CD4-positive, alpha-beta T cell treated with Interleukin-12 subunit alpha and Interleukin-12 subunit beta, for 1 hour (primary cell): ENCODE measurements around the gene RAP1B.
"Not testable (repeated sequence)": the region's sequence is repeated elsewhere in the genome, so short reads cannot be mapped to it uniquely, and the experiment has no call there.

Source experiments
- DNase-seq: peaks from one replicate; pipeline ENCODE4 v3.0.0-alpha.2; 2020

The RAP1B gene

DNA sequence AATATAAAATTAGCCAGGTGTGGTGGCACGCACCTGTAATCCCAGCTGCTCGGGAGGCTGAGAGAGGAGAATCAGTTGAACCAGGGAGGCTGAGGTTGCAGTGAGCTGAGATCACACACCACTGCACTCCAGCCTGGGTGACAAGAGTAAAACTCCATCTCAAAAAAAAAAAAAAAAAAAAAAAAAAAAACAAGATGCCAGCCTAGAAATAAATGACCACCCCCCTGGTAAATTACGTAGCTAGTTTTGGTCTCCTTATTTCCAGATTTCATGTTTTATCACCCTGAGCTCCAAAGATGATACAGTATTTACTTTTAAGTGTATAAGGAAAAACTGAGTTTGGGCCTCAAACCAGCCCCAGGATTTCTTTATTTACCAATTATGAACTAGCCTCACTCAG lies 26.7 kb downstream of the RAP1B start:
- not testable (repeated sequence) for DNase-seq

DNA sequence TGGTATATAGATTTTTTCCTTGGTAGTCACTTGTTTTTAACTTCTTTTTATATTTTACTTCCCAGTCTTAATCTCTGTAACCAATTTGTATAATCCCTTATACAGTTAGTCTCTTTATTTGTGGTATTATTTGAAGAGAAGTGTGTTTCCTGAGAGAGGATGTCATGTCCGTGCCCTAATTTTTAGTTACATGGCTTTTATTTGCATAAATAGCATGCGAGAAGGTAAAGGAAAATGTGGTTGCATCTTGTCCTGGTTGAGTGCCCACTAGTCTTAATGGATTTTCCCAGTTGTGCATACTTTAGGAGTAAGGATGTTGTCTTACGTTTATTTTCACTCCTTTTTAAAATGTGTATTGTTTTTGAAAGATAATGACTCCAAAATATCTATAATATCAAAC lies 27.5 kb downstream of the RAP1B start:
- no peak for DNase-seq

DNA sequence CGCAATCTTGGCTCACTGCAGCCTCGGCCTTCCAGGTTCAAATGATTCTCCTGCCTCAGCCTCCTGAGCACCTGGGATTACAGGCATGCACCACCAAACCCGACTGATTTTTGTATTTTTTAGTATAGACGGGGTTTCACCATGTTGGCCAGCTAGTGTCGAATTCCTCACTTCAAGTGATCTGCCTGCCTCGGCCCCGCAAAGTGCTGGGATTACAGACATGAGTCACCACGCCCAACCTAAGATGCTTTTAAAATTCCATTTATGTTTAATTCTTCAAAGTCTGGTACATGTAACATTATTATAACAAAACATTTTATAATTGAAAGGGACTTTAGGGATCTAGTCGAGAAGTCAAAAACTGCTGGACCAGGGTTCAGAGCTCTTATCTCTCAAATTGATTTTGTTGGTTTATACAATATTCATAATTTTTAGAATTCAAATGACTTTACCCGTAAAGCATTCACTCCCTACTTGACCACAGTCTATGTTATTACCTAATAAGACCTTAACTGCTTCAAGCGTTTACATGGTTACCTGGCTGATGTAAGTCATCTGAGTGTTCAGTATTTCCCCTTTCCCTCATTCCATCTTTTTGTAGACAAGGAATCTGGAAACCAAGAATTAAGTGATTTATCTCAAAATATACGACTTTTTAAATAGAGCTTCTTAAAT lies 28.2 kb downstream of the RAP1B start:
- DNase-seq = no peak

DNA sequence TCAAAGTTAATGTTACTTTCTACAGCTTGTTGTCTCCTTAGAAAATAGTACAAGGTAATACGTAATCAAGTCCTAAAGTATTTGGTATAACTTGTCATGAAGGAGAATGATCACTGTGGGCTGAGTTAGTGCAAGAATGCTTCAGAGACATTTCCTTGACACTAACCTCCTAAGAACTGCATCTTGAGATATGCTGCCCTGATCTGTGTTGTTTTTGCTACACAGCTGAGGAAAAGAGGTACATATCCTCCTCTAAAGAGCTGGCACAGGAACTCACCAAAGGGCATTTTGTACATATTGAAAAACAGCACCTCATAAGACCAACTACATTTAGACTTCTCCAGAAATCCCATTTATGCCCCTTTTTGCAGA lies 28.7 kb downstream of the RAP1B start:
- DNase-seq = no peak

DNA sequence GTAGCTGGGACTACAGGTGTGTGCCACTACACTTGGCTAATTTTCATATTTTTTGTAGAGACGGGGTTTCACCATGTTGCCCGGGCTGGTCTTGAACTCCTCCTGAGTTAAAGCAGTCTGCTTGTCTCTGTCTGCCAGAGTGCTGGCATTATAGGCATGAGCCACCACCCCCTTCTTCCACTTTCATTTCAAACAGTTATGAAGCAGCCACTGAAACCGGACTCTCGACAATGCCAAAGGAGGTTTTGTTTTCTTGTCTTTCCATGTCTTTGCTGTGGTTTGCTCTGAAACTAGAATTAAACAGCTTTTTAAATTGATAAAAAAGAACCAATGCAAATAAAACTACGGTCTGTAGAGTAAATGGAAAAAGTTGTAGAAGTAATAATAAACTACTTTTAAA lies 30.4 kb downstream of the RAP1B start:
- peak; percentile 49 for DNase-seq

DNA sequence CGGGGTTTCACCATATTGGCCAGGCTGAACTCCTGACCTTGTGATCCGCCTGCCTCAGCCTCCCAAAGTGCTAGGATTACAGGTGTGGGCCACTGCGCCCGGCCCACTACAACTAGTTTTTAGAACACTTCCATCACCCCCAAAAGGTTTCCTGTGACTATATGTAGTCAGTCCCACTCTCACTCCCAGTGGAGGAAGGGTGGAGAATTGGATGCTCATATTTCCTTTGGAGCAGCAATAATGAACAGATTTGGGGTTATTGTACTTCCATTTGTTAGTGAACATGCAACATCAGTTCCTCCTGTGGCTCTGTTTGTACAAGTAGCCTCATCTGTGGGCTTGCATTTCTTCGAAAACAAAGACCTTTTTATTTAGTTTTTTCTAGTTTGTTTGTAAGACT lies 35.8 kb downstream of the RAP1B start:
- no peak for DNase-seq

DNA sequence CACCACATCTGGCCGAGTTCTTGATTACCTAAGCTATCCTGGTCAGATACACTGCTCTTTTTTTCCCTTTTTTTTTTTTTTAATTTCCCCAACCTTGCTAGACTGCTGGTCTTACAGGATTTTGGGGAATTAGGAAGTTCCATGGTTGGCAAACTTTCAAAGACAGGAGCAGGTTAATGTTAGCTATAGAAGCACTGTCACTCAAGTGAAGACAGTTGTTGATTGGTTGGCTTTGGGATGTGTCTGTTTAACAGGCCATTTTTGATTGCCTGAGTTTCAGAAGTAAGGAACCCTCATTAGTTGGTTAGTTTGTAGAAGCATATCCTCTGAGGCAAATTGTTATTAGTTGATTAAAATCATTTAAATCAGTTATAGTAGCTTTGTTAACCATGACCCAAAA lies 36.8 kb downstream of the RAP1B start:
- DNase-seq = no peak

DNA sequence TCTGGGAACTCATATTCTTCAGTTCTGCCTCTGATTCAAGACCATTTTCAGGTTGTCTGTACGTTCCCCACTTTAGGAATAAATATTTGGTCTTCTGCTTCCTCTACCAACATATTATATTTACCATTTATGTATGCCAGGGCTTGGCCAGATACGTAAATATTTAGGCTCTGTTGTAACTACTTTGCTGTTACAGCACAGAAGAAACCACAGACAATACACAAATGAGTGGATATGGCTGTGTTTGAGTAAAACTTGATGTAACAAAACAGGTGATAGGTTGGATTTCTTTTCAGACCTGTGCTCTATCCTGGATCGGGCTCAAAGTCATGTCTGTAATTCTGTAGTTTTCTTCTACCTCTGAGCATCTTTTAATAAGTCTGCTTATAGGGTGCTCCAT lies 37.5 kb downstream of the RAP1B start:
- DNase-seq = no peak

DNA sequence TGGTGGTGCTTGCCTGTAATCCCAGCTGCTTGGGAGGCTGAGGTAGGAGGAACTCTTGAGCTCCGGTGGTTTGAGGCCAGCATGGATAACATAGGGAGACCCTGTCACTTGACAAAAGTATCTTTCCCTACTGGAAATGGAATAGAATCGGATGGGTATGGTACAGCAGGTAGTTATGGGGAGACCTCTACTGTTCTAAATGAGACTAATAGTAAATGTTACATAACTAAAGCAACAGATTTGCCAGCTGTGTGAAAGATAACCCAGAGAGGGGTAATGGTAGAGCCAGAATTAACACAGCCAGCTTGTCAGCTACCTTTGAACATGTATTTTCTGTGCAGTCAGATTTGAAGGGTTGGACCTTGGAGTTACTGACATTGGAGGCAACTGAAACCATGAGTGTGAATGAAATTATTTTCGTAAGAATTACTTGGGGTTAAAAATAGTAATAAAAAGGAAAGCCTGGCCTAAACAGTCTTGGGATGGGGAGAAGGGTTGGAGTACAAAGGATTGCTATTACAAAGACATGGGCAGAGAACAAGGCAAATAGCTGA lies 54.4 kb downstream of the RAP1B start:
- no peak for DNase-seq

DNA sequence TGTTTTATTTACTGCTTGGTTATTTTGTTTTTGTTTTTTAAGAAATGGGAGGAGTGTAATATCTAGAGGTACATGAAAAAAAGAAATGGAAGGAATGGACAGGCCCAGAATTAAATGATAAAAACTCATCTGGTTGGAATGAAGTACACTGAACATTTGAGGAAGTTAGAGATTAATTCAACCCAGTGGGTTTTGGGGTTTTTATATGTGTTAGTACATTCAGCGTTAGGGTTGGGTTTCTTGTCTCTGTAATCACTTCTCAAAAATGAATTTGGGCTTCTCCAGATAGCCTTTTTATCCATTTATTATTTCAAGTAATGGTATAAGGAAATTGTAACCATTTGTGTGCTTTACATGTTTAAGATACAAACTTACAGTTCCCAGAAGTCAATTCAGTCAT lies 56.6 kb downstream of the RAP1B start:
- no peak for DNase-seq

DNA sequence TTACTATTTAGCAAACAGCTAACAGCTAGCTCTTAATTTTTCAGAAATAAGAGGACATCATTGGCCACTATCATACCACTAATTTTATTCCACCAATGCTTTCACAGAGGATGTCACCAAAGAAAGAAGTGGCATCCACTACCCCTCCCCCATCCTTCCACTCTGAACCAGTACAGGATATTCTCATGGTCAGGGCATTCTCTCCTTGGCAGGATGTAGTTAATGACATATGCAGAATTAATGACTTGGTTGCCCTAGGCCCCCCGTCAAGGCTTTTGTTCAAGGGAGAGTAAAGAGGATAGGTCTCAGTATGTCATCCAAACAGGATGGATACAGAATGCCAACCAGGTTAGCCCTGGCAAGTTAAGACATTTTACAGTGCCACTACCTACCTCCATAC lies 57.2 kb downstream of the RAP1B start:
- DNase-seq = no peak

DNA sequence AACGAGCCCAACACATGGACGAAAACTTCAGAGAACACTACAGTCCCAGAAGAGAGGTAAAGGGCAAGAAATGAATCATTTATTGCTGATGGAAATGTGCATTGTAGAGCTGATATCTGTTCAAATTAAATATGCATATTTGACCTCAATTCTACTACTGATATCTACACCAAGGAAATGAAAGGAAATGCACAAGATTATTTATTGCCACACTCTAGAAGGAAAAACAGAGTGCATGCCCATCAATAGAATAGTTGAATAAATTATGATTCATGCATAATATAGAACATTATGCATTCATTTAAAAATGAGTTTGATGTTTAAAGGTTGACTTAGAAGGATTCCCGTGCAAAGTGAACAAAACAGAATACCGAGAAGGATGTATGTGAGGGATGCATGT lies 60.5 kb downstream of the RAP1B start:
- DNase-seq = no peak

DNA sequence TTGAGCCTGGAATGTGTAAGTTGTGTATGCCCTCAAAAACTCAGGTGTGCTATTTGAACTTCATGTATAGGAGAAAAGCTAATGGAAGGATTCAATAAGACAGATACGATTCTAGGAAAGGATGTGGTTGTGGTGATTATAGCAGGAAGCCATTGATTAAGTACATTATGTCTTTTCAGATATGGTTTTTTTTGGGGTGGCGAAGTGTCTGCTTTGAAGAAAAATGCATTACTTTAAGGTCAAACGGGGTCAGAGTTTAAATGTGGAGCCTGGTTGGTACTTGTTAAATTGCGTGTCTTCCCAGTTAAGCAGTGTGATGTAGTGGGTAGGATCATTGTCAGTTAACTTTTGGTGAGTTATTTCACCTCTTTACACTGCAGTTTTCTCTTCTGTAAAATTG lies 63.1 kb downstream of the RAP1B start:
- peak; percentile 43 for DNase-seq

DNA sequence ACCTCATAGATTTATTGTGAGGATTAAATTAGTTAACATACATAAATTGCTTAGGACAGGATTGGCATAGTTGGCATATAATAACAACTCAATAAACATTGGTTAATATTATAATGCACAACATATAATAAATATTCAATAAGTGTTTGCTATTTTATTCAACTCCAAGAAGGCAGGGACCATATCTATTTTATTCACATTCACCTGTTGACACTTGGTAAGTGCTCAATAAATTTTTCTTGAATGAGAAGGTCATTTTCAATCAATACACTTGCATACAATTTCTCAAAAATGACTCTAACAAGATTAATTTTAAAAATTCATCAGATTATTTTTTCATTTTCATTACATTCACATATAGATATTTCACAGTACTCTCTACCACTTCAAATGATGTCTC lies 63.7 kb downstream of the RAP1B start:
- DNase-seq = no peak

DNA sequence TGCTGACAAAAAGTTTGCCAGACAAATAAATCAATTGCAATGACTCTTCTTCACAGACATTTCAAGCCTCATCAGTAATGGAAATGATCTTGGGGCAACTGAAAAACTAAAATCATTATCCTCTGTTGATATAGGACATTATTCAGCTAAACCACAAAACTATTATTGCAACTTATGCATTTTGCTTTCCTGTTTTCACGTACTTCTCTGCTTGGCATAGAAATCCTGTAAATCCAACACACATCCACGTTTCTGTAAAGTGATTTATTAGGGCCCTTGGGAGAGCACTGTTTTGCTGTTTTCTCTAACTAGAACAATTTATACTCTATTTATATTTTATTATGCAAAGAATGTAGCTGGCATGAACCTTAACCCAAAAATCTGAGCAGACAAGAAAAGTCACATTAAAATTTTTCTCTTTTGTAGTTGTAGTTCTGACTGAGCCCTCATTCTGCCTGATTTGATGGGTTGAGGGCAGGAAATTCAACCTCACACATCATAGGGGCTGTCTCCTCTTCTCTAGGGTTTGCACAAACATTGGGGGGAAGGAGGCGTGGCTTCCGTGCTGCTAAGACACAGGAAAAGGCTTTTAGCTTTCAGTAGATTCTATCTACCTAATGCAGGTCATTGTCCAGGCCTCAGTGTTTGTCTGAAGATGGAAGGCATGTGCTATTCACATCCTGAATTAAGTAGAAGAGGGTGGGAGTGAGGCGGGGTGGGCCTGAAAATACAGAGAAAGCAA lies 64.6 kb downstream of the RAP1B start:
- DNase-seq = peak; percentile 80

DNA sequence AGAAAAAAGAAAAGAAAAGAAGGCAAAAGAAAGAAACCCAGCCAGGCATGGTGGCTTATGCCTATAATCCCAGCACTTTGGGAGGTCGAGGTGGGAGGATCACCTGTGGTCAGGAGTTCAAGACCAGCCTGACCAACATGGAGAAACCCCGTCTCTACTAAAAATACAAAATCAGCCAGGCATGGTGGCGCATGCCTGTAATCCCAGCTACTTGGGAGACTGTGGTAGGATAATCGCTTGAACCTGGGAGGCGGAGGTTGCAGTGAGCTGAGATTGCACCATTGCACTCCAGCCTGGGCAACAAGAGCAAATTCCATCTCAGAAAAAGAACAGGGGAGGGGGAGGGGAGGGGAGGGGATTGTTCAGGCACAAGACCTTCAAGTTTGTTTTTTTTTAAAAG lies 66.2 kb downstream of the RAP1B start:
- DNase-seq = not testable (repeated sequence)

DNA sequence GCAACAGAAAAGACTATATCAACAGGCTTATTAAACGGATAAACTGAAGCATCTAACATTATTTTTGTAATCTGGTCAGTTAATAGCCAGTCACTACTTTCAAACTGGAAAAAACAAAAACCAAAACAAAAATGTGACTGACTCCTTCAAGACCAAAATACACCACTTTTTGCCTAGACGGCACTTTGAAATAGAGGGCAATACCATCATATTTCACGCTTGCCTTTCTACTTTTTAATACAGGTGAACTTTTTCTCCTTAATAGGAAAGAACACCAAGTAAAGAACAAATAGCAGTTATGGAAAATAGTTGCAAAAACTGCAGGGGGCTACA lies 75.5 kb downstream of the RAP1B start:
- DNase-seq = no peak

DNA sequence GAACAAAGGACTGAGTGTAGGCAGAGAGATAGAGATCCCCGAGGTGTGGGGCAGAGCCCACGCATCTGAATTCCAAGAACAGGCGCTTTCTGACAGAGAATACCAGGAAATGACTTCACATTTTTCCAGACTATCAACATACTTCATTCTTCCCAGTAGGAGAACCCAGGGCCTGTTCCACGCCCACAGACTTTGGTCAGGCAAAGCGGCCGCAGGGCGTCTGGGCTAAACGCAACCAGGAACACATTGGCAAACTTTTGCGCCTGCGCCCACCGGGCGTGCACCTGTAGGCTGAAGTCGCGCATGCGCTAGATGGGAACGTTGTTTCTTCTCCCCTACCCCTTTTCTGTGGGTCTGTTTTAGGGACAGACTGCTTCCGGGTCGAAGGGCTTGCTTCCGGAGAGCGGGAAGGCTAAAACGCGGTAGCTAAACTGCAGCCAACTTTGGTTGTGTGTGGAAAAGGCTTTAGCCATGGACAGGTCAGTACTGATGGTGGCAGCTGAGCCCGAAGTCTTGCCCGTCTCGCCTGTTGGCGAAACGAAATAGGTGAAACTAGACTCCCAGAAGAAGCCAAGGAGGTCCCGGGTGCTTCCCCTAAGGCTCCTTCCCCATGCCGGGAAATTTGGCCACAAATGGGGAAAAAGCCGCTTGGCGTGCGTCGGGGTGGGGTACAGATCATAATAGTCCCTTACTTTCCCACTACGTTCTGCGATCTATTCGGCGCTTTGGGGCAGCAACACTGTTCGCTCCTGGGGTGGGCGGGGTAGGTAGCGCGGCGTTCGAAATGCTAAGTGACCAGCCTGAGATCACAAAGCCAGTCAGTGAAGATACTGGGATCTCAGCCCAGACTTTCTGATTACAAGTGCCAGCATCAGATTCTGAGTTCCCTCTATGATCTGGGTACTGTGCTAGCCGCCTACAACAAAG lies 76.2 kb downstream of the RAP1B start, which contains the start of gene NUP107:
Gene NUP107 (plus strand): TSS at position 384 of the 927 bp plus-strand sequence. CDS start 88 bp downstream, at position 472.
- peak; percentile 97 for DNase-seq

DNA sequence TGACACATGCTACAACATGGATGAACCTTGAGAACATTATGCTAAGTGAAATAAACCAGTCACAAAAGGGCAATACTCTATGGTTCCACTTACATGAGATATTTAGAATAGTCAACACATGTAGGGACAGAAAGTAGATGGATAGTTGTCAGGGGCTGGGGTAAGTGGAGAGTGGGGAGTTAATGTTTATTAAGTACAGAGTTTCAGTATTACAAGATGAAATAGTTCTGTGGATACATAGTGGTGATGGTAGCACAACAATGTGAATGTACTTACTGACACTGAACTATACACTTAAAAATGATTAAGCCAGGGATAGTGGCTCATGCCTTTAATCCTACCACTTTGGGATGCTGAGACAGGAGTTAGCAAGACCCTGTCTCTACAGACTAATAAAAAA lies 84.8 kb downstream of the RAP1B start:
- no peak for DNase-seq

DNA sequence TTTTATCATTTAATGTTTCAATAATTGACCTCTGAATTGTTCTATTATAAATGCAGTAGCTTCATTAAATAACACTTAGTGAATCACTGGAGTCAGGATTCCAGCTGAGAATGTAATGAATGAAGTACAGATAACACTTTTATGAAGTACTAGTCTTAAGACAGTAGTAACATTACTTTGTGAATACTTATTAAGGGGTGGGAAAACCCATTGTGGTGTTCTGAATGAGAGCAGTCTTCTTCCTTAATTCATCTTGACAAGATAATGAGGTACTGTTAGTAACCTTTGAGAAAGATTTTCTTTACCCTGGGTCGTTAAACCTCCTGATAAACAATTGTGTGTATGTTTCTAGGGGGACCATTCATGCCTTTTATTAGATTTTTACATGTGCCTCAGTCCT lies 88.8 kb downstream of the RAP1B start:
- no peak for DNase-seq
